Kidney capillary endothelial cell (primary cell): ENCODE data around the gene GPATCH1.
"Not testable (repeated sequence)": the region's sequence is repeated elsewhere in the genome, so short reads cannot be mapped to it uniquely, and the experiment has no call there.

Source experiments
- DNase-seq: peaks from one replicate; pipeline ENCODE4 v3.0.0-alpha.2; 2018; ENCODE audit warnings: low spot score

The GPATCH1 gene

GRCh38 chr19:33157906-33158305, 76.9 kb downstream of the GPATCH1 start:
- no peak for DNase-seq

DNA sequence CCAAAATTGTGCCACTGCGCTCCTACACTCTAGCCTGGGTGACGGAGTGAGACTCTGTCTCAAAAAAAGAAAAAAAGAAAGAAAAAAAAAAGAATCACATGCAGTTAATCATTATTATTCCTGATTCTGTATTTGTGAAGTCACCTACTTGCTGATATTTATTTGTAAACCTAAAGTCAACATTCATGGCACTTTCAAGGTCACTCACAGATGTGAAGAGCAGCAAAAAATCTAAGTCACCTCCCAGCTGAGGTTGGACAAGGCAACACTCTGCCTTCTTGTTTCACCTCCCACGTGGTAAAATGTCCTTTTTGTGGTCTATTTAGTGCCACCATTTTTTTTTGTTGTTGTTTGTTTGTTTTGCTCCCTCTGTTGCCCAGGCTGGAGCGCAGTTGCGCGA, 77.4 kb downstream of the GPATCH1 start:
- no peak for DNase-seq

- no peak for DNase-seq
These were observed 78.2 kb downstream of the GPATCH1 start for GRCh38 chr19:33159149-33159548.

- DNase-seq: no peak
These were observed 78.9 kb downstream of the GPATCH1 start for GRCh38 chr19:33159893-33160292.

- no peak for DNase-seq
These were observed 80.2 kb downstream of the GPATCH1 start for GRCh38 chr19:33161201-33161600.

GRCh38 chr19:33163481-33163880, 82.5 kb downstream of the GPATCH1 start:
- DNase-seq: no peak

- DNase-seq: not testable (repeated sequence)
These were observed 85.1 kb downstream of the GPATCH1 start for GRCh38 chr19:33166037-33166436.

DNA sequence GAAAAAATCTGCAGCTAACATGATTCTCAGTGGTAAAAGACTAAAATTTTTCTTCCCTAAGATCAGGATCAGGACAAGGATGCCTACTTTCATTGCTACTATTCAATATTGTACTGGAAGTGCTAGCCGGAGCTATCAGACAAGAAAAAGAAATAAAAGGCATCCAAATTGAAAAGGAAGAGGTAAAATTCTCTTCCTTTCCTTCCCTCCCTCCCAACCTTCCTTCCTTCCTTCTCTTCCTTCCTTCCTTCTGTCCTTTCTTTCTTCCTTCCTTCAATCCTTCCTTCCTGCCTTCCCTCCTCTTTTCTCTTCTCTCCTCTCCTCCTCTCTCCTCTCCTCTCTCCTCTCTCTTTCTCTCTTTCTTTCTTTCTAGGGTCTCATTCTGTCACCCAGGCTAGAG, 86.5 kb downstream of the GPATCH1 start:
- no peak for DNase-seq

GRCh38 chr19:33168528-33168927, 87.5 kb downstream of the GPATCH1 start:
- DNase-seq: no peak

DNA sequence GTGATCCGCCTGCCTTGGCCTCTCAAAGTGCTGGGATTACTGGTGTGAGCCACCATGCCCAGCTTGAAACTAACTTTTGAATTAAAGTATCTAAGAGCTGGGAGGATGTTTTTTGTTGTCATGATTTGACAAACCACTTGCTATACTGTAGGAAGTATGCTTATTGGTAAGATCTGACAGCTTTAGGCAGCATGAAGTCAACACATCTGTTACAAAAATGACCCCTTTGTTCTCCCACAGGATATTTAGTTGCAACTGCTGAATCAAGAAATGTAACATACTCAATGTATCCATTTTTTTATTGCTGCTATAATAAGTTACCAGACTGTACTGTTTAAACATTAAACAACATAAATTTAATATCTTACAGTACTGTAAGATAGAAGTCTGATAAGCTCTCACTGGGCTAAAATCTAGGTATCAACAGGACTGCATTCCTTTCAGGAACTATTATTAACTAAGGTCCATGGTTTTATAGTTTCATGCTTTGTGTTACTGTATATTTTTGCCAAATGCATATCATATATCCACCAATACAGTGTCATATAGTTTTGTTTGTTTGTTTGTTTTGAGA, 90.3 kb downstream of the GPATCH1 start:
- no peak for DNase-seq

DNA sequence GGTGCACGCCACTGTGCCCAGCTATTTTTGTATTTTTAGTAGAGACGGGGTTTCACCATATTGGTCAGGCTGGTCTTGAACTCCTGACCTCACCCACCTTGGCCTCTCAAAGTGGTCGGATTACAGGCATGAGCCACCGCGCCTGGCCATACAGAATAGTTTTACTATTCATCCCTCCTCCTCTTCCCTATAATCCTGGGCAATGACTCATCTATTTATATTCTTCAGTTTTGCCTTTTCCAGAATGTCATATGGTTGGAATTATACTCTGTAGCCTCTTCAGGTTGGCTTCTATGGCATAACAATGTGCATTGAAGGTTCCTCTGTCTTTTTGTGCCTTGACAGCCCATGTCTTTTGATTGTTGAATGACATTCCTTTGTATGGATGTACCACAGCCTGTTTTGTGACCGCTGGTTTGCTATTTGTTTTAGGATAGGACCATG, 91.0 kb downstream of the GPATCH1 start:
- DNase-seq: no peak

- no peak for DNase-seq
These were observed 93.2 kb downstream of the GPATCH1 start for GRCh38 chr19:33174186-33174585.

- DNase-seq: no peak
These were observed 94.3 kb downstream of the GPATCH1 start for GRCh38 chr19:33175156-33175782.

- DNase-seq: peak; percentile 55
These were observed 95.1 kb downstream of the GPATCH1 start for GRCh38 chr19:33175886-33176669.

- DNase-seq: peak; percentile 93
These were observed 95.9 kb downstream of the GPATCH1 start for GRCh38 chr19:33176670-33177416.

DNA sequence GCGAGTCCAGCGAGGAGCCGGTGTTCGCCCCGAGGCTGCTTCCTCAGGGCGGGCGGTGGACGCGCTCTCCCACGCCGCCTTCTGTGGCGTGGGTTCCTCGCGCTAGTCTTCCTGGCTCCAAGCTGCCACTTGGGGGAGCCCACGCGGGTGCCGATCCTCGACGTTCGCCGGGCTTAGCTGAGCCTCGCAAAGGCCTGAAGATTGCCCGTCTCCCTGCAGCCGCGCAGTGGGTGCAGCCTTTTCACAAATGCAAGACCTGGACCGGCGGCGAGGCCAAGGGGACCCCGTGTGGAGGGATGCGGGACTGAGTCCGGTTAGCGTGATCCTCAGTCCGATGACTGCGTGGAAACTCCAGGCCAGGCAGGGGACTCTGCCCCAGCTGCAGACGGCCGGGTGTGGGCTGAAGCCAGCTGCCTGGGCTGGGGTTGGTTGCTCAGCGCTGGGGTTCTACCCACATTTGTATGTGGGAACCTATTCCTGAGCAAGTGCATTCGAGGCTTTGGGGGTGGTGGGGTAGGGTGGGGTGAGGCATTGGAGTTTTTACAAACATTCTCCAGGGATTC, 96.5 kb downstream of the GPATCH1 start:
- DNase-seq: peak; percentile 44
